CD4-positive, alpha-beta T cell treated with Interleukin-10 for 1 hour (primary cell): Measurements from ENCODE around the gene DROSHA.
"Not testable (repeated sequence)": the region's sequence is repeated elsewhere in the genome, so short reads cannot be mapped to it uniquely, and the experiment has no call there.

Experiments
- DNase-seq: peaks from one replicate; pipeline ENCODE4 v3.0.0-alpha.2; 2020

DROSHA gene

GRCh38 chr5:31531888-31532547 lies at the start of gene DROSHA, which contains the start of gene C5orf22:
TSS of gene DROSHA (minus strand) at chr5:31532093. CDS start at chr5:31529059, 3,034 bp downstream.
TSS of gene C5orf22 (plus strand) at chr5:31532301. CDS start at chr5:31532393, 92 bp downstream.
- DNase-seq = peak; percentile 89

GRCh38 chr5:31579558-31579957 lies 47.7 kb upstream of the DROSHA start:
- no peak for DNase-seq

GRCh38 chr5:31577438-31577837 lies 45.5 kb upstream of the DROSHA start:
- DNase-seq = no peak

- DNase-seq = no peak
Measured at GRCh38 chr5:31574772-31575171, 42.9 kb upstream of the DROSHA start.

GRCh38 chr5:31573494-31574142 lies 41.7 kb upstream of the DROSHA start:
- DNase-seq = no peak

GRCh38 chr5:31569068-31569467 lies 37.2 kb upstream of the DROSHA start:
- DNase-seq = no peak

GRCh38 chr5:31568302-31568835 lies 36.5 kb upstream of the DROSHA start:
- DNase-seq = no peak

- DNase-seq = not testable (repeated sequence)
Measured at GRCh38 chr5:31566362-31566761, 34.5 kb upstream of the DROSHA start.

GRCh38 chr5:31563216-31563615 lies 31.3 kb upstream of the DROSHA start:
- no peak for DNase-seq

- DNase-seq = no peak
Measured at GRCh38 chr5:31561946-31562345, 30.1 kb upstream of the DROSHA start.

- DNase-seq = no peak
Measured at GRCh38 chr5:31559942-31560341, 28.0 kb upstream of the DROSHA start.

- DNase-seq = no peak
Measured at GRCh38 chr5:31556461-31556860, 24.6 kb upstream of the DROSHA start.

GRCh38 chr5:31554552-31554951 lies 22.7 kb upstream of the DROSHA start:
- DNase-seq = no peak

- no peak for DNase-seq
Measured at GRCh38 chr5:31553863-31554262, 22.0 kb upstream of the DROSHA start.

GRCh38 chr5:31551878-31552277 lies 20.0 kb upstream of the DROSHA start:
- no peak for DNase-seq

- not testable (repeated sequence) for DNase-seq
Measured at GRCh38 chr5:31549114-31549513, 17.2 kb upstream of the DROSHA start.

GRCh38 chr5:31537851-31538250 lies 6.0 kb upstream of the DROSHA start:
- DNase-seq = no peak

- DNase-seq = no peak
Measured at GRCh38 chr5:31537349-31537748, 5.5 kb upstream of the DROSHA start.

GRCh38 chr5:31536873-31537272 lies 5.0 kb upstream of the DROSHA start:
- DNase-seq = no peak

- no peak for DNase-seq
Measured at GRCh38 chr5:31534527-31535046, 2.7 kb upstream of the DROSHA start.

GRCh38 chr5:31531543-31531887 lies 378 bp downstream of the DROSHA start:
- peak; percentile 15 for DNase-seq

- no peak for DNase-seq
Measured at GRCh38 chr5:31530541-31531265, 1.2 kb downstream of the DROSHA start.

- DNase-seq = no peak
Measured at GRCh38 chr5:31523041-31523440, 8.9 kb downstream of the DROSHA start.

GRCh38 chr5:31516802-31517201 lies 15.1 kb downstream of the DROSHA start:
- no peak for DNase-seq
